IPS-15b (cell line): Measurements from ENCODE around the gene MRPS27.

ENCODE experiments used
- H3K27me3 ChIP-seq: one replicate; pipeline ENCODE4 v1.6.1; 2013; ENCODE audit warnings: low read length; ENCODE audit not compliant: control insufficient read depth, insufficient read depth
- H3K36me3 ChIP-seq: one replicate; pipeline ENCODE4 v1.6.1; 2013; ENCODE audit warnings: low read length; ENCODE audit not compliant: control insufficient read depth, insufficient read depth
- H3K4me1 ChIP-seq: one replicate; pipeline ENCODE4 v1.6.1; 2013; ENCODE audit warnings: mild to moderate bottlenecking, low read length; ENCODE audit not compliant: control insufficient read depth, insufficient read depth
- H3K4me3 ChIP-seq: one replicate; pipeline ENCODE4 v1.5.1; 2013; ENCODE audit warnings: low read depth, low read length
- H3K9ac ChIP-seq: one replicate; pipeline ENCODE4 v1.6.1; 2013; ENCODE audit warnings: low read depth, mild to moderate bottlenecking, low read length
- H3K9me3 ChIP-seq: one replicate; pipeline ENCODE4 v1.6.1; 2013; ENCODE audit warnings: mild to moderate bottlenecking, low read length; ENCODE audit not compliant: control insufficient read depth, insufficient read depth

Gene MRPS27

DNA sequence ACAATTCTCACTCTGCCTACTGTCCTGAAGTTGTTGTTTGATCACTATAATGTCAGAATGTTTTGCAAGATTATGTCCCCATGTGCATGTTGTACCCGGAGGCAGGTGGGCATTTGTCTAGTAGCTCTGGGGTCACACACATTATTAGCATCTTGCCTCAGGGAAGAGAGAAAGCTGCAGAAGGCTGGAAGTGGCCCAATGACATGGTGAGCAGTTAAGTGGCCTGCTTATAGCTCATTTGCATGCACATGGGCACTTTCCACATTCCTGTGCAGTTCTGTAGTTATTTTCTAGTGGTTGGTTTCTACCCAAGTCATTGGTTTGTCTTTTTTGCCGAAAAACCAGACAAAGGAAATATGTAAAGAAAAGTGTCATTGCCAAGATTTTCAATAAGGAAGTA, 131.9 kb downstream of the MRPS27 start:
- Histone ChIP-seq H3K4me3 (no peak overlapping the region), H3K4me1 (no peaks in the 10 kb centered on the region), H3K27me3 (no peaks in the 10 kb centered on the region), H3K9me3 (no peaks in the 10 kb centered on the region), H3K36me3 (no peaks in the 10 kb centered on the region), H3K9ac (no peak overlapping the region)

DNA sequence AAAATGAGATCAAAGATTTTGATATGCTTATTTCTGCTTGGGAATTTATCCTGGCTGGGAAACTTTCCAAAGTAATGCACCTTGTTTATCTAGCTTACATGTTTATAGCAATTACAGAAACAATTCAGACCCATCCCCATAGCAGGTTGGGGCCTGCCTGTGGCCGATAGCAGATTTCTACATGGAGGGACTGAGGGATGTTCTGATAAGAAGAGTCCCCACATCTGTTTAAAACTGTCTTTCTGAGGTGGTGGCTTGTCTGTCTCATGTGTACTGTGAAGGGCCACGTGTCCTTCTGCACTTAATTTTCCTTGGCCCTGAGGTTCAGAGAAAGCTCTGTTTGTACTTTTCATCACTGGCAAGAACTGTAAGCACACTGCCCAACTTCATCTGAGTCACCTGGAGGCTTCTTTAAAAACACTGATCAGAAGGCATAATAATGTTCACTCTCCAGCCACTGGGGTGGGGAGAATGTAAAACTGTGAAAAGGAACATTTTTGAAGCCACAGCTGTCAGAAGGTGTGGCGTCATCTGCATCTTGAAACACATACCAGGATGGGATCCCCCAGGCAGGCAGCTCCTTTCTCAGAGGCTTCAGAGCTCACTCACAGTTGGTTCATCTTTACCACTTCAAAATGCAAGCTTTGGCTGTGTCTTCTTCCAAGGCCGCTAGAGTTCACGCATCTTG, 132.5 kb downstream of the MRPS27 start:
- Histone ChIP-seq H3K27me3 (no peaks in the 10 kb centered on the region), H3K9ac (no peak overlapping the region), H3K4me1 (peaks cover 5% of the 10 kb centered on the region), H3K4me3 (no peak overlapping the region), H3K9me3 (no peaks in the 10 kb centered on the region), H3K36me3 (no peaks in the 10 kb centered on the region)

GRCh38 chr5:72185496-72186329, 134.3 kb downstream of the MRPS27 start:
- Histone ChIP-seq H3K4me3 (no peak overlapping the region), H3K36me3 (no peaks in the 10 kb centered on the region), H3K9ac (no peak overlapping the region), H3K4me1 (peaks cover 8% of the 10 kb centered on the region), H3K9me3 (no peaks in the 10 kb centered on the region), H3K27me3 (no peaks in the 10 kb centered on the region)

GRCh38 chr5:72184408-72184807, 135.6 kb downstream of the MRPS27 start:
- H3K9ac ChIP-seq = no peak overlapping the region
- H3K9me3 ChIP-seq = no peaks in the 10 kb centered on the region
- H3K4me3 ChIP-seq = no peak overlapping the region
- H3K4me1 ChIP-seq = peaks cover 8% of the 10 kb centered on the region
- no peaks in the 10 kb centered on the region for H3K36me3 ChIP-seq
- H3K27me3 ChIP-seq = no peaks in the 10 kb centered on the region

DNA sequence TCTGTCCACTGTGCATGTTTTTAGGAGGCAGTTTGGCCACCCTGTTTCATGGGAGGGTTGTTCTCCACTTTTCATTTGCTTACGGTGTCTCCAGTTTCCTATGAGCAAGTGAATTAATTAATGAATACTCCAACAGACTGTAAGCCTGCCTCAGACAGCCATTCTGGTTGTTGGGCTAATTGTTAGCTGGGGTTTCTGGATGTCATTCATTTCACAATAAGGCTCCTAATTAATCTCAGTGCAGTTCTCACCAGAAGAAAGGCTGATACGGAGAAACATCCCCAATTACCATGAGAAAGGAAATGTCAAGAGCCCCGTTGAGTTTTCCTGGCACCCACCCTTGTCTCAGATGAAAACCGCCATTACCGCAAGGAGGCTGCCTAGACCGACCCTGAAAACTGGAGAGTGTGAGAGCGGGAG, 136.9 kb downstream of the MRPS27 start:
- H3K9ac ChIP-seq = no peak overlapping the region
- peaks cover 8% of the 10 kb centered on the region for H3K4me1 ChIP-seq
- H3K36me3 ChIP-seq = no peaks in the 10 kb centered on the region
- no peaks in the 10 kb centered on the region for H3K27me3 ChIP-seq
- no peaks in the 10 kb centered on the region for H3K9me3 ChIP-seq
- H3K4me3 ChIP-seq = no peak overlapping the region

- Histone ChIP-seq H3K4me1 (peaks cover 8% of the 10 kb centered on the region), H3K4me3 (no peak overlapping the region), H3K9me3 (no peaks in the 10 kb centered on the region), H3K9ac (no peak overlapping the region), H3K36me3 (no peaks in the 10 kb centered on the region), H3K27me3 (no peaks in the 10 kb centered on the region)
Observed at GRCh38 chr5:72182686-72183085, 137.4 kb downstream of the MRPS27 start.

- Histone ChIP-seq H3K9me3 (no peaks in the 10 kb centered on the region), H3K4me1 (peaks cover 8% of the 10 kb centered on the region), H3K9ac (no peak overlapping the region), H3K36me3 (no peaks in the 10 kb centered on the region), H3K4me3 (no peak overlapping the region), H3K27me3 (no peaks in the 10 kb centered on the region)
Observed at GRCh38 chr5:72180925-72181324, 139.1 kb downstream of the MRPS27 start.

DNA sequence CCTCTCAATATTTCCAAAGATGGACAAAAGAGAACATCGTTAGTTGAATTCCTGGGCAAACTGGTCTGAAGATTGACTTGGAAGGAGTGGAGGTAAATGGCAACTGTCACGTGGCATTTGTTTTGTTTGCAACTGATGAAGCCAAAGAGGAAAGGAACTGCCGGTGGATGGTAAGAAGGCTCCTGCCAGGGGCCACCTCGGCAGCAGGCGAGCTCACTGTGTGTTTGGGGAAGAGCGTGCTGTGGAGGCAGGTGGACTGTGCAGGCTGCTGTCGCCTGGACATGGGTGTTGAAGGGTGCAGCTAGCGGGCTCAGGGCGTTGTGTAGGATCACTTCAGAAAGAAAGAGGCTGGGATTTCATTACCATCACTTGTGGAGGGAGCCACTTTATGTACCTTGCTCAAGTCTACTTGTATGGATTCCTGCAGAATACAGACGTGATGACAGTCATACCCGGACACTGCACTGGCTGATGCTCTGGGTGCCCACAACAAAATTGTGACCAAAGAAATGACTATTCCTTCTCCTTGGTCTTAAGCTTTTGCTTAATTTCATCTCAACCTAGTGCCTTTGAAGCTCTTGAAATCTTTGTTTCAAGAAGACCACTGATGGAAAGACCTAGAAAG, 140.1 kb downstream of the MRPS27 start:
- Histone ChIP-seq H3K27me3 (no peaks in the 10 kb centered on the region), H3K4me1 (peaks cover 8% of the 10 kb centered on the region), H3K9me3 (no peaks in the 10 kb centered on the region), H3K36me3 (no peaks in the 10 kb centered on the region), H3K4me3 (no peak overlapping the region), H3K9ac (no peak overlapping the region)

DNA sequence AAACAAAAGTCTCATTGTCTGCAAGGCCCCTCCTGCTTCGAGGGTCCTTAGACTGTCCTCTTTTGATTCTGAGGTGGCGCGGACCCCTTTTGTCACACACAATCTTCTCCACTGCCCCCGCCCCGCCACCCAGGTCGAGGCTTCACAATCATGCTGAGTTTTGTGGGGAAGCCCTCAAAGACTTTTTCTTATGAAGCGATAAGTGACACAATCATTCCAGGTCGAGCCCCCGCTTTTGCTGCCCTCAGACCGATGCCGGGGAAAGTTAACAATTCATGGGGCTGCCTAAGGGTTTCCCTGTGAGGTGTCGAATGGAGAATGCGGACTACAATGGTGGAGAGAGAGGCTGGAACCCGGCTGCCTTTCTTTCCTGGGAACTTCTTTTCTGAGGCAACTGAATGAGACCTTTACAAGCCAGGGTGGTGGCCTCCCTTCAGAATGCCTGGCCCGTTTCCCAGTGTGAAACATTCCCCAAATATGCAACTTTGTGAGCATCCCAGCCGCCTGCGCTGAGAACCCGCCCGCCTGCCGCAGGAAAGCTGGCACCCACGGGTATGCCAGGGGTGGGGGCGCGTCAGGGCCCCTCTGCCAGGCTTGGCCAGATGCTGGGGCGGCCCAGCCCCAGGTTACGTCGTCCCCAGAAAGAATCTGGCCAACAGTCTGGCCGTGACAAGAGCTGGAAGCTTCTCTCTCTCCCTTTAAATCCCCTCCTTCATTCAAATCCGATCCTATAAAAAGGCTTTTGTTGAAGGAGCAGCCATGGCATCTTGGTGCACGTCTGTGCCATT, 140.8 kb downstream of the MRPS27 start:
- no peak overlapping the region for H3K9ac ChIP-seq
- no peaks in the 10 kb centered on the region for H3K27me3 ChIP-seq
- H3K9me3 ChIP-seq = no peaks in the 10 kb centered on the region
- H3K4me3 ChIP-seq = no peak overlapping the region
- H3K36me3 ChIP-seq = no peaks in the 10 kb centered on the region
- peaks cover 8% of the 10 kb centered on the region for H3K4me1 ChIP-seq

DNA sequence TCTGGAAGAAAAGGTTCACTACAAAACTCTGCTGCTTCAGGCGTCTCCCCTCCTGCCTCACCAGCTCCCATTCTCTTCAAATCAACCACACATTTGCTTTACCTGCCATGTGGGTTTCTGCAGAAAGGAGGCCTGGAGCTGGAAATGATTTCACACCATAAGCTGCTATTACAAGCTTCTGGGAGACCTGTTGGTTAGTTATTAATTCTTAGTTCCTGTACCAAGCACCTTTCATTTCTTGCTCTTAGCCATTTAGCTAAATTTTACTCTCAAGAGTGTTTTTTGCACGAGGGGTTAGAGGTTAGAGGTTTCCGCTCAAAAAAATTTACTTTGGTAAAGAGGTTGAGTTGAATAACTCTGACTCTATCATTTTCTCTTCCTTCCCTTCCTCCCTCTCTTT, 142.5 kb downstream of the MRPS27 start:
- Histone ChIP-seq H3K4me1 (peaks cover 3% of the 10 kb centered on the region), H3K36me3 (no peaks in the 10 kb centered on the region), H3K9ac (no peak overlapping the region), H3K4me3 (no peak overlapping the region), H3K27me3 (no peaks in the 10 kb centered on the region), H3K9me3 (no peaks in the 10 kb centered on the region)

DNA sequence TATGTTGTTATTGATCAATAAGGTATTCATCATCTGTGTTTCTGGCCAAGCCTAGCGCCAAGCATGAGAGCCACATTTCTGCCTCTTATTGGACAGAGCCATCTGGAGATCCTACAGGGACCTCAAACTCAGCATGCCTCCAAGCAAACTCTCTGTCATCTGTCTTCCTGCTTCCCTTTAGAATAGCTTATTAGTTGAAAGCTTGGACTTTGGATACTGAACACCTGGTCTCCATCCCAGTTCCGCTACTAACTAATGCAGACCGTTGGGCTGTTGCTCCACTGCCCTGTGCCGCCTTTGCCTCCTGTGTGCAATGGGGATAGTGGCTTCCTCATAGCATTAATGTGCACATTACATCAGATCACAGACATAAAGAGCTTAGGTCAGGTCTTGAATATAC, 147.3 kb downstream of the MRPS27 start:
- Histone ChIP-seq H3K4me1 (peaks cover 17% of the 10 kb centered on the region), H3K4me3 (no peak overlapping the region), H3K27me3 (no peaks in the 10 kb centered on the region), H3K9ac (no peak overlapping the region), H3K9me3 (no peaks in the 10 kb centered on the region), H3K36me3 (no peaks in the 10 kb centered on the region)
